ENCODE results near the gene CDH2.

The CDH2 gene

GRCh38 chr18:28176948-28177827 is at the start of gene CDH2:
Gene CDH2 (minus strand): TSS chr18:28177130. CDS start chr18:28177022, 108 bp downstream.
- H3K4me1 Mint-ChIP-seq (ENCODE audit: low read depth), result peaks cover 15% of the 10 kb centered on the region
- no peaks in the 10 kb centered on the region for H3K9me3 Mint-ChIP-seq
- H3K4me3 Mint-ChIP-seq, result peak within 1 kb of the TSS; percentile 73
- no peak within 1 kb of the TSS for H3K27ac Mint-ChIP-seq
- peaks cover 54% of the 10 kb centered on the region for H3K27me3 Mint-ChIP-seq
- H3K36me3 Mint-ChIP-seq (ENCODE audit: low read depth), result peaks cover 3% of the 10 kb centered on the region

- H3K9me3 Mint-ChIP-seq, result peaks cover 8% of the 10 kb centered on the region
- no peaks in the 10 kb centered on the region for H3K4me1 Mint-ChIP-seq (ENCODE audit: low read depth)
- no peaks in the 10 kb centered on the region for H3K27me3 Mint-ChIP-seq
- H3K36me3 Mint-ChIP-seq (ENCODE audit: low read depth), result no peaks in the 10 kb centered on the region
- no peak overlapping the region for H3K4me3 Mint-ChIP-seq
- H3K27ac Mint-ChIP-seq, result no peak overlapping the region
These were observed 35.1 kb upstream of the CDH2 start for GRCh38 chr18:28212060-28212459.

GRCh38 chr18:28208712-28209265 is 31.9 kb upstream of the CDH2 start:
- Mint-ChIP-seq H3K36me3 (ENCODE audit: low read depth) (no peaks in the 10 kb centered on the region), H3K4me3 (no peak overlapping the region), H3K27ac (no peak overlapping the region), H3K27me3 (no peaks in the 10 kb centered on the region), H3K4me1 (ENCODE audit: low read depth) (no peaks in the 10 kb centered on the region), H3K9me3 (peaks cover 11% of the 10 kb centered on the region)

- Mint-ChIP-seq H3K4me3 (no peak overlapping the region), H3K4me1 (ENCODE audit: low read depth) (no peaks in the 10 kb centered on the region), H3K9me3 (peaks cover 11% of the 10 kb centered on the region), H3K27ac (no peak overlapping the region), H3K36me3 (ENCODE audit: low read depth) (no peaks in the 10 kb centered on the region), H3K27me3 (no peaks in the 10 kb centered on the region)
These were observed 31.3 kb upstream of the CDH2 start for GRCh38 chr18:28208268-28208667.

- Mint-ChIP-seq H3K27me3 (no peaks in the 10 kb centered on the region), H3K9me3 (peaks cover 11% of the 10 kb centered on the region), H3K4me3 (no peak overlapping the region), H3K36me3 (ENCODE audit: low read depth) (no peaks in the 10 kb centered on the region), H3K4me1 (ENCODE audit: low read depth) (no peaks in the 10 kb centered on the region), H3K27ac (no peak overlapping the region)
These were observed 27.2 kb upstream of the CDH2 start for GRCh38 chr18:28204154-28204553.

- Mint-ChIP-seq H3K27ac (no peak overlapping the region), H3K27me3 (no peaks in the 10 kb centered on the region), H3K36me3 (ENCODE audit: low read depth) (no peaks in the 10 kb centered on the region), H3K9me3 (no peaks in the 10 kb centered on the region), H3K4me3 (no peak overlapping the region), H3K4me1 (ENCODE audit: low read depth) (no peaks in the 10 kb centered on the region)
These were observed 24.1 kb upstream of the CDH2 start for GRCh38 chr18:28201056-28201455.

GRCh38 chr18:28198620-28199019 is 21.7 kb upstream of the CDH2 start:
- Mint-ChIP-seq H3K36me3 (ENCODE audit: low read depth) (no peaks in the 10 kb centered on the region), H3K27ac (no peak overlapping the region), H3K4me3 (no peak overlapping the region), H3K4me1 (ENCODE audit: low read depth) (no peaks in the 10 kb centered on the region), H3K27me3 (no peaks in the 10 kb centered on the region), H3K9me3 (no peaks in the 10 kb centered on the region)

- H3K4me1 Mint-ChIP-seq (ENCODE audit: low read depth), result no peaks in the 10 kb centered on the region
- H3K27ac Mint-ChIP-seq, result no peak overlapping the region
- no peaks in the 10 kb centered on the region for H3K27me3 Mint-ChIP-seq
- no peaks in the 10 kb centered on the region for H3K36me3 Mint-ChIP-seq (ENCODE audit: low read depth)
- no peaks in the 10 kb centered on the region for H3K9me3 Mint-ChIP-seq
- no peak overlapping the region for H3K4me3 Mint-ChIP-seq
These were observed 16.3 kb upstream of the CDH2 start for GRCh38 chr18:28193177-28193778.

- Mint-ChIP-seq H3K4me1 (ENCODE audit: low read depth) (no peaks in the 10 kb centered on the region), H3K27me3 (no peaks in the 10 kb centered on the region), H3K36me3 (ENCODE audit: low read depth) (no peaks in the 10 kb centered on the region)
These were observed 12.7 kb upstream of the CDH2 start for GRCh38 chr18:28189400-28190239.

GRCh38 chr18:28185121-28185520 is 8.2 kb upstream of the CDH2 start:
- H3K36me3 Mint-ChIP-seq (ENCODE audit: low read depth), result no peaks in the 10 kb centered on the region
- no peaks in the 10 kb centered on the region for H3K4me1 Mint-ChIP-seq (ENCODE audit: low read depth)
- H3K9me3 Mint-ChIP-seq, result no peaks in the 10 kb centered on the region
- H3K27ac Mint-ChIP-seq, result no peak overlapping the region
- H3K27me3 Mint-ChIP-seq, result peaks cover 4% of the 10 kb centered on the region
- H3K4me3 Mint-ChIP-seq, result no peak overlapping the region

More at GRCh38 chr18:28189400-28190239, 12.7 kb upstream of the CDH2 start:
- Mint-ChIP-seq H3K4me3 (no peak overlapping the region), H3K27ac (no peak overlapping the region), H3K9me3 (no peaks in the 10 kb centered on the region)

GRCh38 chr18:28183418-28184078 is 6.6 kb upstream of the CDH2 start:
- no peak overlapping the region for H3K27ac Mint-ChIP-seq
- H3K4me3 Mint-ChIP-seq, result no peak overlapping the region
- peaks cover 18% of the 10 kb centered on the region for H3K27me3 Mint-ChIP-seq
- no peaks in the 10 kb centered on the region for H3K9me3 Mint-ChIP-seq
- H3K4me1 Mint-ChIP-seq (ENCODE audit: low read depth), result peaks cover under 1% of the 10 kb centered on the region
- no peaks in the 10 kb centered on the region for H3K36me3 Mint-ChIP-seq (ENCODE audit: low read depth)

GRCh38 chr18:28181616-28182015 is 4.7 kb upstream of the CDH2 start:
- Mint-ChIP-seq H3K27ac (no peak overlapping the region), H3K4me3 (no peak overlapping the region), H3K4me1 (ENCODE audit: low read depth) (peaks cover 6% of the 10 kb centered on the region), H3K36me3 (ENCODE audit: low read depth) (no peaks in the 10 kb centered on the region), H3K27me3 (peaks cover 24% of the 10 kb centered on the region), H3K9me3 (no peaks in the 10 kb centered on the region)

GRCh38 chr18:28178720-28179119 is 1.8 kb upstream of the CDH2 start:
- peaks cover 3% of the 10 kb centered on the region for H3K36me3 Mint-ChIP-seq (ENCODE audit: low read depth)
- peak overlapping the region; percentile 69 for H3K4me3 Mint-ChIP-seq
- no peak overlapping the region for H3K27ac Mint-ChIP-seq
- H3K4me1 Mint-ChIP-seq (ENCODE audit: low read depth), result peaks cover 15% of the 10 kb centered on the region
- no peaks in the 10 kb centered on the region for H3K9me3 Mint-ChIP-seq
- peaks cover 44% of the 10 kb centered on the region for H3K27me3 Mint-ChIP-seq
